Thymus (tissue), 11 donors: Measurements from ENCODE around the gene ZNF688. TPM values are rescaled to one million over a fixed set of nuclear protein-coding genes. Genes with fewer than 3 reads are reported as not detected.
A peak's percentile ranks its signal among the peaks of the same experiment; 100 is the strongest.
"Not testable (repeated sequence)": the region's sequence is repeated elsewhere in the genome, so short reads cannot be mapped to it uniquely, and the experiment has no call there.

ENCODE experiments used
- DNase-seq, 9 donors: peaks; one replicate each; pipeline ENCODE4 v3.0.0-alpha.2; 2013; ENCODE audit warnings: low spot score in 9 of 9, low read depth in 6 of 9, missing footprints in 1 of 9
- H3K27ac ChIP-seq, 2 donors: one replicate each; pipeline ENCODE4 v1.5.1; 2013; ENCODE audit warnings: control low read depth in 1 of 2, low read depth in 1 of 2, low read length in 1 of 2, mild to moderate bottlenecking in 1 of 2, moderate library complexity in 1 of 2
- H3K27me3 ChIP-seq, 2 donors: one replicate each; pipeline ENCODE4 v1.5.1; 2013; ENCODE audit warnings: low read length in 1 of 2; ENCODE audit not compliant: control insufficient read depth in 2 of 2, insufficient read depth in 1 of 2
- H3K36me3 ChIP-seq, 2 donors: one replicate each; pipeline ENCODE4 v1.5.1; 2013; ENCODE audit warnings: low read length in 1 of 2, mild to moderate bottlenecking in 1 of 2, moderate library complexity in 1 of 2; ENCODE audit not compliant: control insufficient read depth in 2 of 2, insufficient read depth in 2 of 2
- H3K4me1 ChIP-seq, 2 donors: one replicate each; pipeline ENCODE4 v1.5.1; 2013; ENCODE audit warnings: low read length in 2 of 2; ENCODE audit not compliant: control insufficient read depth in 2 of 2, insufficient read depth in 2 of 2
- H3K4me3 ChIP-seq, 2 donors: one replicate each; pipeline ENCODE4 v1.5.1; 2013; ENCODE audit warnings: low read length in 2 of 2, control low read depth in 1 of 2, mild to moderate bottlenecking in 1 of 2
- H3K9me3 ChIP-seq, 2 donors: one replicate each; pipeline ENCODE4 v1.5.1; 2013; ENCODE audit warnings: low read length in 1 of 2, mild to moderate bottlenecking in 1 of 2; ENCODE audit not compliant: control insufficient read depth in 2 of 2, insufficient read depth in 1 of 2
- WGBS: extraction: QIAGEN DNeasy Blood & Tissue Kit; methylation state at CpG from one replicate; pipeline ENCODE4 v1.1.7; 2013; 5-methylcytosine and 5-hydroxymethylcytosine counted together
- polyA plus RNA-seq: library from polyadenylated mRNA; stranded (reverse); fragments of 200-250 nt; gene quantifications from one replicate; pipeline ENCODE4 v1.2.3, GENCODE V29; 2013
- total RNA-seq: library from RNA; stranded (reverse); fragments of 120-200 nt; gene quantifications from one replicate; pipeline ENCODE4 v1.2.4, GENCODE V29; 2013
- donor health status: healthy.

Gene ZNF688
- total and polyA plus RNA-seq, 2 donors = 17.5 to 38.1 TPM

GRCh38 chr16:30541502-30542329 is 29.8 kb downstream of the ZNF688 start:
- WGBS = 97% methylated on average over 10 of the region's 10 CpGs
- Histone ChIP-seq H3K27me3 (no peaks in the 10 kb centered on the region), H3K9me3 (no peaks in the 10 kb centered on the region), H3K36me3 (peaks cover 7 to 8% of the 10 kb centered on the region in 2 donors), H3K27ac (no peak overlapping the region), H3K4me1 (peaks cover 0 to 3% of the 10 kb centered on the region in 2 donors), H3K4me3 (no peak overlapping the region)
- DNase-seq = no peak

- H3K27ac ChIP-seq, H3K27me3 ChIP-seq, H3K4me1 ChIP-seq, H3K9me3 ChIP-seq, H3K36me3 ChIP-seq, H3K4me3 ChIP-seq, DNase-seq: not testable (repeated sequence)
- WGBS = 96% methylated on average over 9 of the region's 9 CpGs
Observed at GRCh38 chr16:30540916-30541464, 30.5 kb downstream of the ZNF688 start.

- WGBS = 97% methylated on average over 13 of the region's 13 CpGs
- H3K36me3 ChIP-seq, H3K27ac ChIP-seq, H3K4me3 ChIP-seq, H3K27me3 ChIP-seq, DNase-seq, H3K9me3 ChIP-seq: not testable (repeated sequence)
- H3K4me1 ChIP-seq = peaks cover 3 to 17% of the 10 kb centered on the region in 2 donors
Observed at GRCh38 chr16:30539986-30540526, 31.5 kb downstream of the ZNF688 start.

GRCh38 chr16:30539000-30539964 is 32.2 kb downstream of the ZNF688 start:
- DNase-seq = no peak
- H3K27ac ChIP-seq = no peak overlapping the region
- WGBS = 96% methylated on average over 8 of the region's 8 CpGs
- no peaks in the 10 kb centered on the region for H3K27me3 ChIP-seq
- H3K36me3 ChIP-seq = peaks cover 7 to 8% of the 10 kb centered on the region in 2 donors
- H3K9me3 ChIP-seq = peaks cover 0 to 7% of the 10 kb centered on the region in 2 donors
- peaks cover 3 to 19% of the 10 kb centered on the region in 2 donors for H3K4me1 ChIP-seq
- H3K4me3 ChIP-seq = no peak overlapping the region

- Histone ChIP-seq H3K36me3 (peaks cover 17 to 18% of the 10 kb centered on the region in 2 donors), H3K4me1 (peaks cover 12 to 31% of the 10 kb centered on the region in 2 donors), H3K27ac (peak overlapping the region in 1 of 2 donors; percentile 99)
- not testable (repeated sequence) for H3K27me3 ChIP-seq, H3K9me3 ChIP-seq, H3K4me3 ChIP-seq, DNase-seq
- 97% methylated on average over 13 of the region's 13 CpGs for WGBS
Observed at GRCh38 chr16:30536391-30537024, 35.0 kb downstream of the ZNF688 start.

- 30% methylated on average over 12 of the region's 12 CpGs for WGBS
- peak in 6 of 9 donors; percentile 46 to 84 (median 67) for DNase-seq
- H3K36me3 ChIP-seq = peaks cover 21 to 22% of the 10 kb centered on the region in 2 donors
Observed at GRCh38 chr16:30535777-30536190, 35.7 kb downstream of the ZNF688 start.

GRCh38 chr16:30535106-30535776 is 36.3 kb downstream of the ZNF688 start:
- H3K27me3 ChIP-seq = no peaks in the 10 kb centered on the region
- peaks cover 0 to 7% of the 10 kb centered on the region in 2 donors for H3K9me3 ChIP-seq
- H3K27ac ChIP-seq = peak overlapping the region; percentile 95 to 99
- 2% methylated on average over 18 of the region's 18 CpGs for WGBS
- H3K36me3 ChIP-seq = peaks cover 22 to 24% of the 10 kb centered on the region in 2 donors
- H3K4me3 ChIP-seq = peak overlapping the region; percentile 90 to 96
- peaks cover 12 to 31% of the 10 kb centered on the region in 2 donors for H3K4me1 ChIP-seq
- peak in 2 of 9 donors; percentile 41 to 68 for DNase-seq

More at GRCh38 chr16:30535777-30536190, 35.7 kb downstream of the ZNF688 start:
- Histone ChIP-seq H3K4me1 (peaks cover 12 to 31% of the 10 kb centered on the region in 2 donors), H3K4me3 (peak overlapping the region; percentile 90 to 96), H3K27me3 (no peaks in the 10 kb centered on the region), H3K27ac (peak overlapping the region; percentile 95 to 99), H3K9me3 (peaks cover 0 to 7% of the 10 kb centered on the region in 2 donors)
